Endothelial cell of umbilical vein (primary cell): Measurements from ENCODE around the gene ADAM17. TPM values are rescaled to one million over a fixed set of nuclear protein-coding genes. Genes with fewer than 3 reads are reported as not detected.
A peak's percentile ranks its signal among the peaks of the same experiment; 100 is the strongest.

Experiments used
- Bru-seq: library from RNA; stranded (reverse); fragments of 400-500 nt; gene quantifications from one replicate; lab custom pipeline; 2021; lab: Mats Ljungman, UMichigan
- BruChase-seq, 2 experiments: library from RNA; stranded (reverse); fragments of 400-500 nt; gene quantifications; one replicate each; lab custom pipeline; 2021; lab: Mats Ljungman, UMichigan
- BruUV-seq: library from RNA; stranded (reverse); fragments of 400-500 nt; replicated peaks from 2 replicates; lab custom pipeline; 2021; lab: Mats Ljungman, UMichigan
- CTCF ChIA-PET: fragments of 300-600, 350-600 bp; sonication (Branson Sonifier 250); formaldehyde crosslinking; loops from one replicate; lab custom pipeline; 2021; ENCODE audit warnings: antibody characterized with exemption, inconsistent platforms; lab: Charles Lee
- POLR2A ChIA-PET: fragments of 300-600, 350-600 bp; sonication (Branson Sonifier 250); formaldehyde crosslinking; loops from one replicate; lab custom pipeline; 2021; ENCODE audit warnings: antibody characterized with exemption, inconsistent platforms; lab: Charles Lee
- DNase-seq: peaks from one replicate; pipeline ENCODE4 v3.0.0-alpha.2; 2011; ENCODE audit warnings: low read depth, low spot score
- FAIRE-seq: peaks from 2 replicates; lab custom pipeline; 2011; peaks lifted over from hg19 to GRCh38; lab: Jason Lieb, UNC
- H2AFZ ChIP-seq: 2 replicates; pipeline ENCODE4 v1.6.0; 2012; ENCODE audit warnings: low read depth, low read length, control low read depth, inconsistent platforms
- H3K27ac ChIP-seq: 2 replicates; pipeline ENCODE4 v1.5.1; 2011; ENCODE audit warnings: low read depth, mild to moderate bottlenecking, control low read depth, low read length, moderate library complexity; ENCODE audit not compliant: insufficient read depth
- H3K27me3 ChIP-seq, 2 experiments: 2 replicates each; pipeline versions ENCODE4 v1.6.0 to v1.6.1; 2011; ENCODE audit warnings: low read length in 2 of 2, mixed read lengths in 1 of 2; ENCODE audit not compliant: control insufficient read depth in 2 of 2, insufficient read depth in 2 of 2
- H3K36me3 ChIP-seq, 2 experiments: 2 replicates in 1 of 2; 3 replicates in 1 of 2; pipeline ENCODE4 v1.5.1; 2011; ENCODE audit warnings: low read length in 2 of 2, mild to moderate bottlenecking in 1 of 2, moderate library complexity in 1 of 2; ENCODE audit not compliant: control insufficient read depth in 2 of 2, insufficient read depth in 2 of 2; ENCODE audit errors: extremely low read depth in 1 of 2
- H3K4me1 ChIP-seq: 3 replicates; pipeline ENCODE4 v1.5.1; 2011; ENCODE audit warnings: mild to moderate bottlenecking, low read length; ENCODE audit not compliant: control insufficient read depth, insufficient read depth; ENCODE audit errors: extremely low read depth
- H3K4me2 ChIP-seq: 2 replicates; pipeline ENCODE4 v1.6.1; 2011; ENCODE audit warnings: low read length, control low read depth, mixed read lengths; ENCODE audit not compliant: insufficient read depth
- H3K4me3 ChIP-seq, 3 experiments: fragments of 200-600 bp in 1 of 3; sonication (generic), shearing (Covaris generic) in 1 of 3; replicated peaks in 1 of 3; 2 replicates each; pipeline ENCODE4 v1.5.1; 2011 to 2016; ENCODE audit warnings: control low read depth in 3 of 3, low read length in 3 of 3, mild to moderate bottlenecking in 2 of 3, inconsistent platforms in 1 of 3, low read depth in 1 of 3, moderate library complexity in 1 of 3; ENCODE audit not compliant: insufficient read depth in 1 of 3
- H3K79me2 ChIP-seq: 2 replicates; pipeline ENCODE4 v1.6.0; 2012; ENCODE audit warnings: low read length, inconsistent platforms; ENCODE audit not compliant: control insufficient read depth, insufficient read depth
- H3K9ac ChIP-seq: replicated peaks from 2 replicates; pipeline ENCODE3; 2011; ENCODE audit warnings: low read length, control low read depth; ENCODE audit not compliant: insufficient read depth; ENCODE audit errors: extremely low read depth
- H3K9me1 ChIP-seq: replicated peaks from 3 replicates; pipeline ENCODE4 v1.6.0; 2011; ENCODE audit warnings: mild to moderate bottlenecking, low read length; ENCODE audit not compliant: control insufficient read depth, insufficient read depth; ENCODE audit errors: extremely low read depth
- H3K9me3 ChIP-seq: replicated peaks from 2 replicates; pipeline ENCODE4 v1.5.1; 2012; ENCODE audit warnings: low read length, inconsistent platforms; ENCODE audit not compliant: control insufficient read depth, insufficient read depth
- H4K20me1 ChIP-seq: replicated peaks from 2 replicates; pipeline ENCODE3; 2011; ENCODE audit warnings: mild to moderate bottlenecking, low read length; ENCODE audit not compliant: control insufficient read depth, insufficient read depth; ENCODE audit errors: extremely low read depth
- EZH2 ChIP-seq: IDR thresholded peaks from 2 replicates; pipeline ENCODE4 v1.6.1; 2012; ENCODE audit warnings: borderline replicate concordance, low read depth, mild to moderate bottlenecking, moderate library complexity, low read length, inconsistent platforms; ENCODE audit not compliant: severe bottlenecking
- FOS ChIP-seq: IDR thresholded peaks from 2 replicates; pipeline ENCODE4 v1.6.1; 2011; ENCODE audit warnings: mild to moderate bottlenecking, low read length, moderate library complexity, borderline replicate concordance; ENCODE audit not compliant: insufficient read depth
- GATA2 ChIP-seq: IDR thresholded peaks from 2 replicates; pipeline ENCODE4 v1.7.0; 2011; ENCODE audit warnings: low read depth, mild to moderate bottlenecking, moderate library complexity, mixed read lengths, low read length; ENCODE audit not compliant: insufficient read length, insufficient read depth
- JUN ChIP-seq: IDR thresholded peaks from 2 replicates; pipeline ENCODE4 v1.6.1; 2011; ENCODE audit warnings: borderline replicate concordance, low read depth; ENCODE audit not compliant: insufficient read length, insufficient read depth
- MYC ChIP-seq: IDR thresholded peaks from one replicate; pipeline ENCODE4 v1.6.1; 2011; ENCODE audit warnings: mild to moderate bottlenecking, low read depth, low read length
- POLR2A ChIP-seq: IDR thresholded peaks from 2 replicates; pipeline ENCODE4 v1.6.1; 2012; ENCODE audit warnings: low read depth, mild to moderate bottlenecking, control low read depth, low read length
- POLR2AphosphoS5 ChIP-seq: IDR thresholded peaks from 2 replicates; pipeline ENCODE4 v1.6.1; 2012; ENCODE audit warnings: low read depth, mild to moderate bottlenecking, control low read depth, low read length, moderate library complexity; ENCODE audit not compliant: insufficient read depth
- dilution Hi-C: fragments of 300-500 bp; cut with MboI; formaldehyde crosslinking; loops from one replicate; pipeline ENCODE4 v1.15.0; 2019; ENCODE audit warnings: low sequenced_read_pairs; ENCODE audit not compliant: extremely low pct_ligation_motif_present
- intact Hi-C: fragments of 100-400 bp; cut with micrococcal nuclease; formaldehyde crosslinking; loops from one replicate; pipeline ENCODE4 v1.10.0; 2022
- long read RNA-seq: library from polyadenylated mRNA; stranded (forward); transcript quantifications from one replicate; pipeline ENCODE4 v2.0.0, GENCODE V29; 2021
- polyA minus RNA-seq, 3 experiments: library from RNA; depleted of rRNA, polyadenylated mRNA; stranded (reverse); fragments of >200 nt; gene quantifications; 1 replicate in 1 of 3; 2 replicates in 2 of 3; pipeline ENCODE4 v1.2.3, GENCODE V29; 2011
- polyA plus RNA-seq, 4 experiments: library from polyadenylated mRNA; depleted of rRNA in 3 of 4; stranded (reverse) in 3 of 4; unstranded in 1 of 4; fragments of >200 nt; gene quantifications; 2 replicates each; pipeline versions ENCODE4 v1.2.1 to v1.2.3, GENCODE V29; 2011 to 2012; ENCODE audit warnings: missing spikeins in 1 of 4
- total RNA-seq: library from RNA; stranded (reverse); gene quantifications from 2 replicates; pipeline ENCODE4 v1.2.3, GENCODE V29; 2021
- TF ChIP-seq, protein P1 (sequence below), 2 donors: IDR thresholded peaks; 1 replicate in 1 of 2; 2 replicates in 1 of 2; pipeline ENCODE4 v1.5.1; 2011; ENCODE audit warnings: low read length in 2 of 2, mild to moderate bottlenecking in 2 of 2, moderate library complexity in 2 of 2, control low read depth in 1 of 2, inconsistent platforms in 1 of 2, low read depth in 1 of 2; ENCODE audit not compliant: insufficient read depth in 1 of 2; ENCODE audit errors: extremely low read depth in 1 of 2
- TF ChIP-seq, protein P2 (sequence below): IDR thresholded peaks from 2 replicates; pipeline ENCODE4 v1.6.1; 2011; ENCODE audit not compliant: insufficient read depth, insufficient read length

ADAM17 gene
- total RNA-seq (52.9 and 57.1 TPM in 2 replicates), polyA plus RNA-seq (9.3 and 10.6 TPM in 2 replicates), polyA minus RNA-seq (43.8 and 50.3 TPM in 2 replicates), Bru-seq, nascent RNA (percentile 89 among the genes with signal in this experiment), BruChase-seq, experiment 1, labeled RNA remaining after a 6-hour chase (percentile 91 among the genes with signal in this experiment), BruChase-seq, experiment 2, labeled RNA remaining after a 2-hour chase (percentile 91 among the genes with signal in this experiment)
- 10.6 and 11.4 TPM in 2 replicates for polyA plus RNA-seq (2011; cell fraction: cytosol; rRNA removed)
- polyA plus RNA-seq (2011; cell fraction: nucleus; rRNA removed), result 20.4 and 22.4 TPM in 2 replicates
- 41.9 and 43.2 TPM in 2 replicates for polyA plus RNA-seq (2012)
- polyA minus RNA-seq (2011; cell fraction: cytosol; rRNA and poly(A)+ RNA removed), result 5.8 TPM
- polyA minus RNA-seq (2011; cell fraction: nucleus; rRNA and poly(A)+ RNA removed), result 30.7 and 41.5 TPM in 2 replicates
- long read RNA-seq, full-length matches to known transcripts, result 51 of 89 reads
- long read RNA-seq, partial matches to known transcripts, result 7 of 89 reads
- long read RNA-seq, other reads (novel, unspliced or antisense), result 31 of 89 reads

DNA sequence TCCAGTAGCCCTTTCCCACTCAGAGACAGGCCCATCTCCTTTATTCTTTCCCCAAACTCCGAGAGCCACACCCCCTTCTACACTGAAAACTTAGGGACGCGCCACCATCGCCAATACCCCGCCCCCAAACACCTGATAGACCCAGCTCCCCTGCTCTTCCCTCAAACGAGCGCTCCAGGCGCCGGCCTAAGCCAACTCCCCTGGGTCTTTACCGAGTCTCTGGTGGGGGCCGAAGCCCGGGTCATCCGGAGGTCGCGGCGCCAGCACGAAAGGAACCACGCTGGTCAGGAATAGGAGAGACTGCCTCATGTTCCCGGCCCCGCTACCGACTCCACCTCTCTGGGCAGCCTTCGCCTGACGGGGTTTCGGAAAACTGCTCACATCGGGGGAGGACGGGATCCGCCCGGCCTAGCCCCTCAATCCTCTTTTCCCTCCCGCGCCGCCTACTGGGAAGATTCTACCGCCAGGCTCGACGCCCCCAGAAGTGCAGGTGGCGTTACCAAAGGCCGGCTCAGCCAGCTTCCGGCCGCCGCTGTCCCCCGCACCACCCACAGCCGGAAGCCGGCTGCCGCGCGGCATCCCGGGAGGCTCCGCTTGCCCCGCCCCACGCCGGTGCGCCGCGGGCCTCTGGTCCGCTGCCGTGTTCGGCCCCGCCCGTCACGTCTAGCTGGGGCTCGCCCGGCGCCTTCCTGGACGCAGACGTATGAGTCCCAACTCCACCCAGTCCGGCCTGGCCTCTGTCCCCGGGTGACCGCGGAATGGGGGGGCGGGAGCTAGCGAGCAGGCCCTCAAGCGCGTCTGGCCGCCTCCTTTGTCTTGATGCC is at the start of gene ADAM17:
TSS of gene ADAM17 (minus strand) at position 534 of the 824 bp plus-strand sequence. CDS start at position 309, 225 bp downstream.
- no peaks in the 10 kb centered on the region for H3K27me3 ChIP-seq
- no peaks in the 10 kb centered on the region for H3K9me1 ChIP-seq
- no peaks in the 10 kb centered on the region for H4K20me1 ChIP-seq
- H3K79me2 ChIP-seq, result peaks cover 49% of the 10 kb centered on the region
- TF ChIP-seq FOS (no peak), MYC (no peak), EZH2 (no peak), GATA2 (no peak), POLR2A (peak; percentile 89), POLR2AphosphoS5 (peak; percentile 95), JUN (no peak)
- TF ChIP-seq, protein P1, sequence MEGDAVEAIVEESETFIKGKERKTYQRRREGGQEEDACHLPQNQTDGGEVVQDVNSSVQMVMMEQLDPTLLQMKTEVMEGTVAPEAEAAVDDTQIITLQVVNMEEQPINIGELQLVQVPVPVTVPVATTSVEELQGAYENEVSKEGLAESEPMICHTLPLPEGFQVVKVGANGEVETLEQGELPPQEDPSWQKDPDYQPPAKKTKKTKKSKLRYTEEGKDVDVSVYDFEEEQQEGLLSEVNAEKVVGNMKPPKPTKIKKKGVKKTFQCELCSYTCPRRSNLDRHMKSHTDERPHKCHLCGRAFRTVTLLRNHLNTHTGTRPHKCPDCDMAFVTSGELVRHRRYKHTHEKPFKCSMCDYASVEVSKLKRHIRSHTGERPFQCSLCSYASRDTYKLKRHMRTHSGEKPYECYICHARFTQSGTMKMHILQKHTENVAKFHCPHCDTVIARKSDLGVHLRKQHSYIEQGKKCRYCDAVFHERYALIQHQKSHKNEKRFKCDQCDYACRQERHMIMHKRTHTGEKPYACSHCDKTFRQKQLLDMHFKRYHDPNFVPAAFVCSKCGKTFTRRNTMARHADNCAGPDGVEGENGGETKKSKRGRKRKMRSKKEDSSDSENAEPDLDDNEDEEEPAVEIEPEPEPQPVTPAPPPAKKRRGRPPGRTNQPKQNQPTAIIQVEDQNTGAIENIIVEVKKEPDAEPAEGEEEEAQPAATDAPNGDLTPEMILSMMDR (IDR thresholded peaks at IDR 0.05; ENCODE audit: extremely low read depth in 1 of 2, insufficient read depth in 1 of 2, low read depth in 1 of 2, low read length in 2 of 2), result peak; percentile 39
- TF ChIP-seq, protein P2, sequence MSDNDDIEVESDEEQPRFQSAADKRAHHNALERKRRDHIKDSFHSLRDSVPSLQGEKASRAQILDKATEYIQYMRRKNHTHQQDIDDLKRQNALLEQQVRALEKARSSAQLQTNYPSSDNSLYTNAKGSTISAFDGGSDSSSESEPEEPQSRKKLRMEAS, result peak; percentile 5
- peaks cover 28% of the 10 kb centered on the region for H3K4me1 ChIP-seq
- DNase-seq (peak; percentile 97), FAIRE-seq (peak; percentile 88)
- dilution Hi-C loops, result no loop called here
- peak within 1 kb of the TSS; percentile 43 to 89 (median 81) for H3K4me3 ChIP-seq
- H2AFZ ChIP-seq, result peak within 1 kb of the TSS; percentile 41
- peak within 1 kb of the TSS; percentile 84 for H3K27ac ChIP-seq
- ChIA-PET POLR2A (interaction anchor here (1.2 to 2.1 kb wide), 3 partner anchors 9 to 75 kb away, joined by 7 to 11 read pairs (median 8); partner anchors contain the start of gene YWHAQ), CTCF (interaction anchor here (0.8 to 2.7 kb wide), 13 partner anchors 9 to 429 kb away, joined by 3 to 21 read pairs (median 4); partner anchors contain the start of gene YWHAQ)
- no TSS peak for BruUV-seq
- intact Hi-C loops, result loop anchor here (1.0 to 2.0 kb wide), 4 partner anchors 10 to 81 kb away; partner anchors contain the start of gene IAH1
- no peaks in the 10 kb centered on the region for H3K9me3 ChIP-seq
- H3K9ac ChIP-seq, result peak within 1 kb of the TSS; percentile 91
- no peaks in the 10 kb centered on the region for H3K36me3 ChIP-seq
- H3K4me2 ChIP-seq, result peak within 1 kb of the TSS; percentile 94
